HG03025 (cell line): Measurements from ENCODE around the gene RARB.

Experiments
- ATAC-seq: cut with Tn5 transposase; IDR thresholded peaks from one replicate; pipeline ENCODE4 v1.9.1; 2021; ENCODE audit warnings: mild to moderate bottlenecking, moderate library complexity; ENCODE audit not compliant: unreplicated experiment, low FRiP score

RARB gene

GRCh38 chr3:25445731-25446130, 17.7 kb downstream of the RARB start:
- no peak for ATAC-seq

DNA sequence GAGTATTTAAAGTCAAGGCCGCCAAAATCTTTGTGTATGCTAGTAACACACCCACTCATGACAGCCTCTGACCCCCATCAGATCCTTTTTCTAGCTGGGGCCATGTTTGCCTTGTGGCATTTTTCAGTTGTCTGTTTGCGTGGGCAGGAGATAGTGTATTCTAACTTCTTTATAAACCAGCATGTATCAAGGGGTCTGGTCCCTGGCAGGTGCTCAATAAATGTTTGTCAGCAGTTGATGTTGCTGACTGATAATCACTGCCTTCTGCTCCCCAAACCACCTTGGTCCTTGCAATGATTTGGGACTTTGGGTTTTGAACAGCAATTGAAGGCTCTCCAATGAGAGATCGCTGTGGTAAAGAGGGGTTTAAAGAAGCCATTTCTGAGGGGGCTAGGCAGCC, 19.2 kb downstream of the RARB start:
- ATAC-seq = no peak

GRCh38 chr3:25447925-25448324, 19.9 kb downstream of the RARB start:
- no peak for ATAC-seq

DNA sequence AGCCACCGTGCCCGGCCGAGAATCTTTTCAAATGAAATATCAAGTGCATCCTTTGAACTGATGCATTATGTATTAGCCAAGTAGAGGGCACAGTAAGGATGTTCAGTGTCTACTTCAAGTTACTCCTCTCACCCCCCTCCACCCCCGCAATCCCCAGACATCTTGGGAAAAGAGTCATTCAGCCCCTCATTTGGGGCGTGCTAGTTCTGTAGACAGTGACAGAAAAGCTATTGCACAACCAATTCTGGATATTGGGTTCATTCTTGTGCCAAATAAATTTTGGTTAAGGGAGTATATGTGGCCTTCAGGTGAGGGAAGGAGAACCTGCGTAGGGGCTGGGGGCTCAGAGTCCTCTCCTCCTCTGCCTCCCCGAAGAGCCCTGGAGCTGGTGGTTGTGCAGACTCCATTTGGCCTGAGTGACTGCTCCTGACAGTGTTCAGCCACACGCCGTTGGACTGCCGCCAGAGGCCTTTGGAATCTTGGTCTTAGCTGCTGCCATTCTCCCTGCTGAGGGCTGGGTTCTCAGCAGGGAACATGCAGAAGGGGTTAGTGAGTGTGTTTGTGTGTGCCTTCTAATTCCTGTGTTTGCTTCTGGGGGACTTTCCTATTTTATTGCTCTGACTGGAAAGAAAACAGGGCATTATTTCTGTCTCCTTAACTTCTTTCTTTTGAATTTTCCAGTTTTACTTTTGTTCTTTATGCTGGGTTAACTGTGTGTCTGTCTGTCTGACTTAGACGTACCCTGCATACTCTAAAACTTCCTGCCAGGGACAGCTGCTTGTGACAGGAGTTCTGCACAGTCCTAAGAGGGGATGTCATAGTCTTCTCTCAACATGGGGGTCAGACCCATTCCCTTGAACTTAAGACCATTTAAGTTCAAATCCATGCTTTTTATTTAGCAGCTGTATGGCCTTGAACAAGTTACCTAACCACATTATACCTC, 21.0 kb downstream of the RARB start:
- no peak for ATAC-seq

DNA sequence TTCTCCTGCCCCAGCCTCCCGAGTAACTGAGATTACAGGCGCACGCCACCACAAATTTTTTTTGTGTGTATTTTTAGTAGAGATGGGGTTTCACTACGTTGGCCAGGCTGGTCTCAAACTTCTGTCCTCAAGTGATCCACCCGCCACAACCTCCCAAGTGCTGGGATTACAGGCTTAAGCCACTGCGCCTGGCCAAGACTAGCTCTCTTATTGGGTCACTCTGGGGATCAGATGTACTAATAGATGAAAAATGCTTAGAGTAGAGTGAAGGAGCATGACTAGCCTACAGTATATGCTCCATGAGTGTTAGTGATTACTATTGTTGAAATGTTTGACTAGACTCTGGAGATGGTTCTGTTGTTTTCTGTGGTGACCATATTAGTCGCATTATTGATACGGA, 21.8 kb downstream of the RARB start:
- no peak for ATAC-seq

- no peak for ATAC-seq
Observed at GRCh38 chr3:25452192-25452591, 24.1 kb downstream of the RARB start.

DNA sequence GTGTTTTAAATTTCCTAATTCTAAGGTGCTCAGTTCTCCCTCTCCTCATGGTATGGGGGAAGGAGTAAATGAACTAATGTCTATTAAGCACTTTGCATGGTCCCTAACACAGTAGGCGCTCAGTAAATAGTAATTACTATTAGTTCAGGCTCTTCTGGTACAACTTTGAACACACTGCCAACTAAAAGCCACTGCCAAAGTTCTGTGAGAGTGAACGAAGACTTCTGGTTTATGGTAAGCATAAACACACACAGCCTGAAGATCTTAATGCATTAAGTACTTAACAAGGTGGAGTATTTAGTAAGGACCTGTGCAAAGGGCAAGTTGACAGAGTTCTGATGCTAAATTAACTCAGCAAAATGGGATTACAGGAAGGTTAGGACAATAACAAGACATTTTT, 24.7 kb downstream of the RARB start:
- no peak for ATAC-seq

- ATAC-seq = no peak
Observed at GRCh38 chr3:25453619-25454004, 25.5 kb downstream of the RARB start.

- no peak for ATAC-seq
Observed at GRCh38 chr3:25454005-25454927, 26.2 kb downstream of the RARB start.

DNA sequence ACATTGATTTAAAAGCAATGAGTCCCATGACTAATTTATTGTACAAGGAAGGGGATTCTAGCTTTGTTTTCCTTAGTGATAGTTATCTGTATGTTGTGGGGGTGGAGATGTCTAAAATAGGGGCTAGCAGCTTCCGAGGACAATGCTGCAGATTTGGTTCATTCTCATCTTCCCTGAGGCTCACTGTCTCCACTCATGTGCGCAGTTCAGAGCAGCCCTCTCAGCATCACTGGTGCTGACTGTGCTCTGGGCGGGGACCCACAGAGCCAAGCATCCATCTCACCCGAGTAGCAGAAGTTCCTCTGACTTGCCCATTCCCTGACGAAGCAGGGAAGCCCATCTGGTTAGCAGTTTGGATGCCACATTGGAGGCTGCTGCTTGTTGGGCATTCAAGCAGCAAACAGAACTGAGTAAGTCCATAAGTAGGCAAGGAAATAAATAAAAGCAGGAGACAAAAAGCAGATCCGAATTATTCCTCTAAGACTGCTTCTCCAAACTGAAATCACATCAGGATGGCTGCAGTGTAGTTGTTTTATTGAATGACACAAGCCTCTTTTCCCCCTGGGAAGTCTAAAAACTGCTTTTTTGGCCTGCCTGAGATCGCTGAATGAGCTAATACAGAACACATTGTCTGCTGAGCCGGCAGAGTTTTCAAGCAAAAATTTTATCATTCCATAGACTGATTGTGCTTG, 27.5 kb downstream of the RARB start:
- no peak for ATAC-seq

DNA sequence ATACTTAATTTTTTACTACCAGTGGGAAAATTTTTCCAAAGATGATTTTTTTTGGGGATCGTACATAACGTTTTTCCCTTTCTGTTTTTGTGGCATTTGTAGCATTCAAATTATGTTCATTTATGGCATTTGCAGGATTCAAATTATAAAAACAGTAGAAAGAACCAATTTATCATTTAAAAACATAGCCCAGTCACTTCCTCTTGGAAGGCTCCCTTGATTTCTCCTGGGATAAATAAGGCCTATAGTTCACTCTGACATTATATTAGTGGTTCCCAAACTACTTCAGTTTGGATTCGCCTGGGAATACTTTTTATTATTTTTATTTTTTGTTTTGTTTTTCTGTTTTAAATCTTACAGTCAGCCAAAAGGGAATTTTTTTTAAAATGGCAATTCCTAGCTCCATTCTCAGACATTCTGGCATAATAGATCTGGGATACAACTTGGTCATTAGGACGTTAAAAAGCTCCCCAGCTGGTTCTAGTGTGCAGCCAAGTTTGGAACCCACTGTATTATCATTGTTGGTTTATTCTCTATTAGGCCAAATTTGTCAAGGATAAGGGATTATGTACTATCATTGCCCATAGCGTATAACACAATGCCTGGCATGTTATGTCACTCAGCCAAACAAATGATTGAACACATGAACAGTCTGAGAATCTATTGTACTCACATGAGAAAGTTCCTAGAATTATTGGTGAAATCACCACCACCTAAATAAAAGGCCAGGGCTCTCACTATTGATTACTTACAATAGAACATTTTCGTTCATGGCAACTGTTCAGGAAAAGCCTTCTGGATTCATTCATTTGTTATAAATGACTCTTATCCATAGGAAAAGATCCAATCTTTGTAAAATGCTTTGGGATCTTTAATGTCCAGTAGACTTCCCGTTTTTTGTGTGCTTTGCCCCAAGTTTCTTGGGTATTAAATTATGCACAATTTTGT, 28.9 kb downstream of the RARB start:
- ATAC-seq = no peak

GRCh38 chr3:25457671-25458419, 29.8 kb downstream of the RARB start:
- ATAC-seq = no peak

GRCh38 chr3:25458420-25458814, 30.4 kb downstream of the RARB start:
- ATAC-seq = no peak

DNA sequence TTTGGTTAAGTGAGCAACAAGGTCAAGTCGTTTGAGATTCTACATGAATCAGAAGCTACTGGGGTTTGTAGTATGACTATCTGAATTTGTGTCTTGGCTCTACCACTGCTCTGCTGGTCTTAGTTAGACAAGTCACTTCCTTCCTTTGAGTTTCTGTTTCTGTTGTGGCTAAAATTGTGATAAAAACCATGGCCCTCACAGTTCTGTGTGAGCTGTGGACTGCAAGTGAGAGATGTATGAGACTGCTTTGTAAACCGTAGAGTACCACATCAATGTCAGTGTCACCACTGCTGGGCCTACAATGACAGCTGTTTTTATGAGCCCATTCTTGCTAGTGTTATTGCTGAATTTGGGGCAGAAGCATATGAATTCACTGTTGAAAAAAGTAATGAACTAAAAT, 32.7 kb downstream of the RARB start:
- ATAC-seq = peak; percentile 99

DNA sequence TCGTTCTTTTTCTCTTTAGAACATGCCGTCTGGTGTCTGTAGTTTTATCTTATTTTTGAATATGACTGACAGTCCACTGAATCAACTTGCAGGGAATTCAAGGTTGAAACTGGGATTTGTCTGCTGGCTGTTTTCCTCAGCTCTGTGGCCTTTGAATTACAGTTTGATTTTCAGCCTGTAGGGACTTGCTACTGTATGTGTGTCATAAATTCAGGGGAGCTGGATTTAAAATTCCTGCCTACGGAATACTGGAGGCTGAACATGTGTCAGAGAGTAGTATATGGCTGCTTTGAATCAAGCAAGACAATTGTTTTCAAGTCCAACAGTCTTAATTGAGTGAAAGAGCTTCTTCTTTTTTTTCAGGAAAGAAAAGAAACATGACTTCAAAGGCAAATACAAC, 33.9 kb downstream of the RARB start:
- no peak for ATAC-seq

GRCh38 chr3:25462495-25462894, 34.4 kb downstream of the RARB start:
- no peak for ATAC-seq

GRCh38 chr3:25463836-25464418, 35.9 kb downstream of the RARB start:
- no peak for ATAC-seq

DNA sequence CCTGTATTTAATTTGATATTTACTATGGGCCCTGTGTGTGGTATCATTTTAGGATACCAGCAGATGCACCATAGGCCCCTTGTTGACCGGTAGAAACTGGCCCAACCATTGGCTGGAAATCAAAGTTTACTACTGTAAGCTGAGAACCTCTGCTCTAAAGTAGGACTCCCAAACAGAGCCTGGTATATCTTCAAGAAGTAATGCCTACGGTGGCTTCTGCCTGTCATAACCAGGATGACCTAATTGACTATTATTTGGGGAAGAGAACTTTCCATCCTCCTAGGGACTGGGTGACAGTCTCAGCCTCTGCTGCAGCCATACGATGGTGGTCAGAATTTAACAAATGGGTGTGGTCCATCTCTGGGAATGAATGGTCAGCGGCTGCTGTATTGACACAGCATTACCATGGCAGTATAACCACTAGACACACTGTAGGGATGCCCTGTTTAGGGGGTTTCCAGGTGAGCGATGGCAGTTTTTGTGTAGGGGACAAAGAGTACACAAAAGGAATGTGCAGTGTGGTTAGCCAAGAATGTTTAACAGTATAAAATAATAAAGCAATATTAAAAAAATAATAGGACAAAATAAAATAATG, 37.3 kb downstream of the RARB start:
- no peak for ATAC-seq
